GM10248 (cell line): Measurements from ENCODE around the gene GPX4.

Experiments
- CTCF ChIA-PET: fragments of 300-600 bp; sonication (Branson Sonifier 250); formaldehyde crosslinking; extraction: SDS; loops from one replicate; lab custom pipeline; 2021; ENCODE audit warnings: antibody characterized with exemption; lab: Yijun Ruan, JAX
- POLR2A ChIA-PET: fragments of 350-650 bp; sonication (Branson Sonifier 250); formaldehyde crosslinking; extraction: SDS; loops from one replicate; lab custom pipeline; 2020; ENCODE audit warnings: antibody characterized with exemption; lab: Yijun Ruan, JAX
- DNase-seq: peaks from one replicate; pipeline ENCODE4 v3.0.0; 2012; ENCODE audit errors: extremely low spot score
- CTCF ChIP-seq: IDR thresholded peaks from 2 replicates; pipeline ENCODE4 v1.5.1; 2012; ENCODE audit warnings: mild to moderate bottlenecking, low read depth; ENCODE audit errors: extremely low read depth, missing control alignments, control extremely low read depth

GPX4 gene

GRCh38 chr19:1067341-1067957 is 36.3 kb upstream of the GPX4 start:
- DNase-seq: no peak
- ChIA-PET POLR2A (interaction anchor here (0.6 to 1.0 kb wide), 6 partner anchors 8 to 202 kb away, joined by 3 to 5 read pairs (median 4); partner anchors contain the start of genes ABCA7 and CIRBP), CTCF (interaction anchor here (0.8 to 3.0 kb wide), 15 partner anchors 9 to 204 kb away, joined by 3 to 15 read pairs (median 4); partner anchors contain the start of genes ABCA7 and RNU6-2)
- no peak for TF ChIP-seq CTCF

DNA sequence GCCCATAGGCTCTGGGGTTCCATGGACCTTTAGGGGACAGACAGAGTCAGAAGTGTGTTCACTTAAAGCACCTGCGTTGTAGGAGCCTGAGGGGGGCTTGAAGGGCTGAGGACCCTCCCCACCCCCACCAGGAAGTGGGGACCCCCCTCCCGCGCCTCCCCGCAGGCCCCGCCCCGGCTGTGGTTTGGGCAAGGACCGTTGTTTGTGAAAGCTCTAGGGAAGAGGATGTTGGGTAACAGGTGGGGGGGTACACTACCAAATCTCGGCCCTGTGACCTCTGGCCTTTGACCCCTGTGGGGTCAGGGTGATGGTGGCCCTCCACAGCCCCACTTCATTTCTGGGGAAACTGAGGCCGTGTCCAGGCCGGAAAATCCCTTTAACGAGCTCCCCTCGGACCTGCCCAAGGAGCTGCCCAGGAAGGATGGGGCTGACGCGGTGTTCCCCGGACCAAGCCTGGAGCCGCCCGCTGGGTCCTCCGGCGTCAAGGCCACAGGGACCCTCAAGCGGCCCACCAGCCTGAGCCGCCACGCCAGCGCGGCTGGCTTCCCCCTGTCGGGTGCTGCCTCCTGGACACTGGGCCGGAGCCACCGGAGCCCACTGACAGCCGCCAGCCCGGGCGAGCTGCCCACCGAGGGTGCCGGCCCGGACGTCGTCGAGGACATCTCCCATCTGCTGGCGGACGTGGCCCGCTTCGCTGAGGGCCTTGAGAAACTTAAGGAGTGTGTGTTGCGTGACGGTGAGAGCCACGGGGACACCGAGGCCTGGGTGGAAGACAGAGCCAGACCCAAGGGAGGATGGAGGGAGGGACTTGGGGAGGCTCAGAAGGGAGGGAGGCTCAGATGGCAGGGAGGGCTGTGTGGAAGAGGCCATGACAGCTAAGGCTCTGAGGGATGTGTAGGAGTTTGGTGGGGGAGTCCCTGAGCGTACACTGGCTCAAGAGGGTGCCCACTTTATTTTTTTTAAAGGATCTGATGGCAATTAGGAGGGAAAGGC is 35.5 kb upstream of the GPX4 start:
- TF ChIP-seq CTCF: no peak
- POLR2A ChIA-PET: interaction anchor here (0.6 to 1.0 kb wide), 2 partner anchors 25 to 201 kb away, joined by 3 to 5 read pairs; partner anchors contain the start of gene CIRBP
- CTCF ChIA-PET: interaction anchor here (0.8 to 2.3 kb wide), 13 partner anchors 8 to 205 kb away, joined by 3 to 8 read pairs (median 3); partner anchors contain the start of genes ABCA7 and RNU6-2
- DNase-seq: peak; percentile 47

DNA sequence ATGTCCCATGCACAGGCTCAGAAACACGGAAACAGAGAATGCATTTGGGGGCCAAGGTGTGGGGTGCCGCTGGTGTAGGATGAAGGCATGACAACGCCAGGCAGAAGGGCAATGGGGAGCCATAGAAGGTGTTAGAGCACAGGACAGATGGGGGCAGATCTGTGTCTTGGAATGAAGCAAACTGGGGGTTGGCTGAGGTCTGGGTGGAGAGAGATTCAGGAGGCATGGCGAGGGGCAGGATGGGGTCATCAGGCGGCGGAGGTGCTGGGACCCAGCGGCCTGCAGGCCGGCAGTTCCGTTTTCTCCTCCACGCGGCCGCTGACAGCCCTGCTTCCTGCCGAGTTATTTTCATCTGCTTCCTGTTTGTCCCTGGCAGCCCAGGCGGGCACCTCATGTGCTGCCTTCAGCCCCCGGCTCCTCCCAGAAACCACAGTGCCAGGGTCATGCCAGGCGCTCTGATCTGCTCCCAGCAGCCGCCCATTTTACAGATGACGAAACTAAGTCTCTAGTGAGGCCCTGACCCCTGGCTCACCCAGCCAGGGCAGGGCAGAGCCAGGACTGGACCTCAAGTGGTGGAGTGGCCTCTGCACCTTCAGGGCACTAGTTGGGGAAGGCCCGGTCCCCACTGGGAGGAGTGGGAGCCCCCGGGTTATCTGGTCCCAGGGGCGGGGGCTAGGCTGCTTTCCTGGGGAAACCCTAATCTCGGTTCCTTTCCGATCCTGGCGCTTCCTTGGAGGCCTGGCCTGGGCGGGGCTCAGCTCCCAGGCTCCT is 34.6 kb upstream of the GPX4 start:
- peak; percentile 56 for DNase-seq
- TF ChIP-seq CTCF: no peak
- CTCF ChIA-PET: interaction anchor here (1.1 to 1.4 kb wide), 3 partner anchors 28 to 44 kb away, joined by 3 read pairs; no protein-coding TSS in a partner anchor
- POLR2A ChIA-PET: no interaction called here

DNA sequence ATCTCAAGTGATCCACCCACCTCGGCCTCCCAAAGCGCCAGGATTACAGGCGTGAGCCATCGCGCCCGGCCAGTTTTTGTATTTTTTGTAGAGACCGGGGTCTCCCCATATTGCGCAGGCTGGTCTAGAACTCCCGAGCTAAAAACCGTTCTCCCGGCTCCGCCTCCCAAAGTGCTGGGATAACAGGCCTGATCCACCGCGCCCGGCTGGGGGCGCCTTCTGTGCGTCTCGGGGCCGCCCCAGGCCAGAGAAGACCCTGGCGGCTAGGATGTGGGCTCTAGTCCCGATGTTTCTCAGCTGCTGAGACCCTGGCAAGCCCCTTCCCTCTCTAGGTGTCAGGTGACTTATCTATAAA is 33.2 kb upstream of the GPX4 start:
- no peak for TF ChIP-seq CTCF
- CTCF ChIA-PET: interaction anchor here (1.4 kb wide), 1 partner anchor 43 kb away, joined by 3 read pairs; no protein-coding TSS in a partner anchor
- POLR2A ChIA-PET: interaction anchor here (0.6 kb wide), 1 partner anchor 181 kb away, joined by 5 read pairs; no protein-coding TSS in a partner anchor
- DNase-seq: no peak

- ChIA-PET CTCF (interaction anchor here (1.4 kb wide), 1 partner anchor 42 kb away, joined by 3 read pairs; no protein-coding TSS in a partner anchor), POLR2A (no interaction called here)
- TF ChIP-seq CTCF: no peak
- no peak for DNase-seq
These were observed 32.6 kb upstream of the GPX4 start for GRCh38 chr19:1070931-1071791.
